H1 (cell line): ENCODE data around the gene PLEKHM1. TPM values are rescaled to one million over a fixed set of nuclear protein-coding genes. Genes with fewer than 3 reads are reported as not detected.

ENCODE experiments used
- CTCF ChIA-PET: fragments of 300-600 bp; sonication (Branson Sonifier 250); formaldehyde crosslinking; loops from one replicate; lab custom pipeline; 2021; ENCODE audit not compliant: partially characterized antibody; lab: Charles Lee
- POLR2A ChIA-PET: fragments of 300-600 bp; sonication (Branson Sonifier 250); formaldehyde crosslinking; loops from one replicate; lab custom pipeline; 2021; ENCODE audit warnings: inconsistent platforms; ENCODE audit not compliant: partially characterized antibody; lab: Charles Lee
- DNase-seq, 2 experiments: peaks; one replicate each; pipeline versions ENCODE4 v3.0.0 to v3.0.0-alpha.2; 2010 to 2022; ENCODE audit warnings: low spot score in 2 of 2, low read depth in 1 of 2, mixed read lengths in 1 of 2
- FAIRE-seq: peaks from 2 replicates; lab custom pipeline; 2011; peaks lifted over from hg19 to GRCh38; lab: Jason Lieb, UNC
- H2AFZ ChIP-seq: 2 replicates; pipeline ENCODE4 v1.8.1; 2012; ENCODE audit warnings: low read length, inconsistent platforms
- H2AK5ac ChIP-seq: 2 replicates; pipeline ENCODE4 v1.6.1; 2013; ENCODE audit warnings: low read depth, low read length
- H2BK120ac ChIP-seq: replicated peaks from 2 replicates; pipeline ENCODE3; 2013; ENCODE audit warnings: low read depth, low read length, inconsistent platforms
- H2BK12ac ChIP-seq: 2 replicates; pipeline ENCODE4 v1.6.1; 2013; ENCODE audit warnings: low read depth, low read length
- H2BK15ac ChIP-seq: 2 replicates; pipeline ENCODE4 v1.6.1; 2013; ENCODE audit warnings: low read length
- H2BK20ac ChIP-seq: 2 replicates; pipeline ENCODE4 v1.6.1; 2013; ENCODE audit warnings: low read length
- H2BK5ac ChIP-seq: 2 replicates; pipeline ENCODE4 v1.6.1; 2013; ENCODE audit warnings: low read depth, low read length
- H3K14ac ChIP-seq: 2 replicates; pipeline ENCODE4 v1.6.1; 2013; ENCODE audit warnings: inconsistent platforms; ENCODE audit not compliant: insufficient read length
- H3K18ac ChIP-seq: 2 replicates; pipeline ENCODE4 v1.6.1; 2013; ENCODE audit warnings: low read length; ENCODE audit errors: extremely low read depth
- H3K23ac ChIP-seq: 2 replicates; pipeline ENCODE4 v1.6.1; 2013; ENCODE audit warnings: inconsistent platforms; ENCODE audit not compliant: insufficient read length
- H3K23me2 ChIP-seq: 2 replicates; pipeline ENCODE4 v1.6.1; 2013; ENCODE audit warnings: low read depth, low read length
- H3K27ac ChIP-seq: 2 replicates; pipeline ENCODE4 v1.6.1; 2011; ENCODE audit warnings: low read depth, low read length, inconsistent platforms
- H3K27me3 ChIP-seq, 4 experiments: replicated peaks in 1 of 4; 1 replicate in 1 of 4; 2 replicates in 3 of 4; pipeline versions ENCODE4 v1.6.1 to v1.8.1; 2011 to 2013; ENCODE audit warnings: low read length in 3 of 4, mild to moderate bottlenecking in 3 of 4, inconsistent platforms in 2 of 4, mixed read lengths in 2 of 4, moderate library complexity in 1 of 4; ENCODE audit not compliant: control insufficient read depth in 3 of 4, insufficient read depth in 3 of 4; ENCODE audit errors: extremely low read depth in 1 of 4
- H3K36me3 ChIP-seq, 4 experiments: 2 replicates each; pipeline versions ENCODE4 v1.6.1 to v1.8.1; 2011 to 2013; ENCODE audit warnings: mild to moderate bottlenecking in 4 of 4, low read length in 3 of 4, moderate library complexity in 2 of 4, control low read depth in 1 of 4, inconsistent platforms in 1 of 4; ENCODE audit not compliant: insufficient read depth in 4 of 4, control insufficient read depth in 2 of 4
- H3K4ac ChIP-seq: replicated peaks from 2 replicates; pipeline ENCODE3; 2013; ENCODE audit warnings: low read length, low read depth, mixed read lengths, inconsistent platforms; ENCODE audit not compliant: insufficient read length
- H3K4me1 ChIP-seq, 4 experiments: replicated peaks in 1 of 4; 1 replicate in 1 of 4; 2 replicates in 3 of 4; pipeline versions ENCODE4 v1.6.1 to v1.8.1; 2011 to 2013; ENCODE audit warnings: low read length in 3 of 4, inconsistent platforms in 2 of 4, mixed read lengths in 1 of 4; ENCODE audit not compliant: insufficient read depth in 4 of 4, control insufficient read depth in 3 of 4
- H3K4me2 ChIP-seq, 2 experiments: 2 replicates each; pipeline versions ENCODE4 v1.6.1 to v1.8.1; 2011 to 2013; ENCODE audit warnings: low read depth in 2 of 2, low read length in 2 of 2, control low read depth in 1 of 2, inconsistent platforms in 1 of 2, mild to moderate bottlenecking in 1 of 2; ENCODE audit not compliant: insufficient read depth in 1 of 2
- H3K4me3 ChIP-seq, 4 experiments: fragments of 200-600, 300-600 bp in 1 of 4; sonication (generic), shearing (Covaris generic), sonication (Bioruptor Twin) in 1 of 4; 2 replicates each; pipeline versions ENCODE4 v1.5.1 to v1.8.1; 2011 to 2016; ENCODE audit warnings: low read length in 4 of 4, low read depth in 3 of 4, control low read depth in 2 of 4, inconsistent platforms in 2 of 4, mild to moderate bottlenecking in 2 of 4, mixed read lengths in 1 of 4, moderate library complexity in 1 of 4; ENCODE audit not compliant: insufficient read depth in 2 of 4; ENCODE audit errors: extremely low read depth in 1 of 4
- H3K56ac ChIP-seq: replicated peaks from 2 replicates; pipeline ENCODE3; 2013; ENCODE audit warnings: low read depth, mild to moderate bottlenecking, mixed read lengths, low read length, inconsistent platforms; ENCODE audit not compliant: insufficient read length
- H3K79me1 ChIP-seq: 2 replicates; pipeline ENCODE4 v1.6.1; 2013; ENCODE audit warnings: low read depth, low read length, control low read depth
- H3K79me2 ChIP-seq, 2 experiments: 2 replicates each; pipeline versions ENCODE4 v1.6.1 to v1.8.1; 2012 to 2013; ENCODE audit warnings: low read length in 2 of 2, mild to moderate bottlenecking in 2 of 2, inconsistent platforms in 1 of 2; ENCODE audit not compliant: insufficient read depth in 2 of 2, control insufficient read depth in 1 of 2
- H3K9ac ChIP-seq, 4 experiments: replicated peaks in 1 of 4; 1 replicate in 1 of 4; 2 replicates in 3 of 4; pipeline versions ENCODE4 v1.6.1 to v1.8.1; 2011 to 2013; ENCODE audit warnings: low read depth in 3 of 4, low read length in 3 of 4, control low read depth in 2 of 4, mild to moderate bottlenecking in 2 of 4, moderate library complexity in 2 of 4, inconsistent platforms in 1 of 4; ENCODE audit errors: extremely low read depth in 1 of 4
- H3K9me3 ChIP-seq, 2 experiments: 2 replicates each; pipeline versions ENCODE4 v1.6.1 to v1.8.1; 2012 to 2013; ENCODE audit warnings: mild to moderate bottlenecking in 2 of 2, moderate library complexity in 2 of 2, control low read depth in 1 of 2, inconsistent platforms in 1 of 2, low read depth in 1 of 2, low read length in 1 of 2, mixed read lengths in 1 of 2; ENCODE audit not compliant: insufficient read depth in 2 of 2
- H4K20me1 ChIP-seq, 2 experiments: replicated peaks in 1 of 2; 2 replicates each; pipeline versions ENCODE3 to v1.8.1; 2011 to 2013; ENCODE audit warnings: inconsistent platforms in 2 of 2, low read length in 2 of 2, mild to moderate bottlenecking in 1 of 2; ENCODE audit not compliant: insufficient read depth in 2 of 2, control insufficient read depth in 1 of 2
- H4K5ac ChIP-seq: 2 replicates; pipeline ENCODE4 v1.6.1; 2013; ENCODE audit warnings: low read length, low read depth, mixed read lengths, inconsistent platforms; ENCODE audit not compliant: insufficient read length
- H4K8ac ChIP-seq: 2 replicates; pipeline ENCODE4 v1.8.0; 2013; ENCODE audit warnings: mild to moderate bottlenecking, moderate library complexity, low read length, inconsistent platforms; ENCODE audit not compliant: insufficient read depth; ENCODE audit errors: extremely low read depth
- H4K91ac ChIP-seq: replicated peaks from 2 replicates; pipeline ENCODE3; 2013; ENCODE audit warnings: low read length, mixed read lengths, inconsistent platforms; ENCODE audit not compliant: insufficient read length
- WGBS, 2 experiments: shearing (Covaris generic) in 1 of 2; methylation state at CpG; one replicate each; pipeline versions ENCODE4 v1.1.6 to v1.1.7; 2013 to 2015; ENCODE audit warnings: low lambda C conversion rate in 2 of 2, mixed read lengths in 2 of 2, inconsistent platforms in 1 of 2, low coverage in 1 of 2, missing lambda C conversion rate in 1 of 2; ENCODE audit not compliant: insufficient replicate concordance in 2 of 2, insufficient coverage in 1 of 2, insufficient read length in 1 of 2; ENCODE audit errors: extremely low coverage in 1 of 2, missing lambda C conversion rate in 1 of 2; 5-methylcytosine and 5-hydroxymethylcytosine counted together
- polyA plus RNA-seq, 7 experiments: library from polyadenylated mRNA; depleted of rRNA in 3 of 7; stranded (reverse) in 5 of 7; unstranded in 2 of 7; fragments of >200 nt in 5 of 7; fragments of 200-250 nt in 2 of 7; gene quantifications; 1 replicate in 5 of 7; 2 replicates in 1 of 7; 4 replicates in 1 of 7; pipeline versions ENCODE4 v1.2.1 to v1.2.3, GENCODE V29; 2011 to 2013; ENCODE audit warnings: missing spikeins in 2 of 7, mixed read lengths in 2 of 7
- total RNA-seq: library from RNA; stranded (reverse); fragmentation: NEBNext Ultra II Directional; extraction: Animal tissue kit (Norgen Biotek cat#: 25700); gene quantifications from 2 replicates; pipeline ENCODE4 v1.2.1, GENCODE V29; 2021

Gene PLEKHM1
- total and polyA plus RNA-seq, 2 of the 8 experiments (the other 6 are each of a cell fraction or from before 2014, with no cell fraction given), result 7.6 to 17.9 TPM

- peaks cover 0 to 4% (median 0%) of the 10 kb centered on the region in 4 experiments; a peak in 1 of 8 replicates for H3K36me3 ChIP-seq
- H3K18ac ChIP-seq, result no peak overlapping the region
- H2BK15ac ChIP-seq, result peak overlapping the region; percentile 97
- WGBS, 2 experiments, result 83% methylated on average over 7 of the region's 7 CpGs; no CpG with 5 or more reads in 1 of the 2 experiments
- H3K4me3 ChIP-seq, result no peak overlapping the region
- CTCF ChIA-PET, result interaction anchor here (0.5 to 12.6 kb wide), 22 partner anchors 9 to 211 kb away, joined by 3 to 331 read pairs (median 5); no protein-coding TSS in a partner anchor
- no peak overlapping the region for H3K4ac ChIP-seq
- H4K91ac ChIP-seq, result no peak overlapping the region
- no peak overlapping the region for H3K9ac ChIP-seq
- H2AK5ac ChIP-seq, result peak overlapping the region; percentile 96; the same call in 1 of the 2 replicates
- H2BK120ac ChIP-seq, result peak overlapping the region; percentile 54
- POLR2A ChIA-PET, result interaction anchor here (0.9 to 4.9 kb wide), 8 partner anchors 13 to 278 kb away, joined by 3 to 25 read pairs (median 3); partner anchors contain the start of gene HEXIM1
- no peak overlapping the region for H2BK20ac ChIP-seq
- peaks cover 21% of the 10 kb centered on the region for H3K23me2 ChIP-seq
- peaks cover 0 to 5% of the 10 kb centered on the region in 2 experiments; a peak in 1 of 4 replicates for H3K79me2 ChIP-seq
- H3K4me1 ChIP-seq, result peaks cover 6 to 26% (median 18%) of the 10 kb centered on the region in 4 experiments
- no peak for DNase-seq
- H4K5ac ChIP-seq, result no peak overlapping the region
- H3K23ac ChIP-seq, result no peak overlapping the region
- H2BK12ac ChIP-seq, result 0 out of 2 replicates have a peak overlapping the region, but pooled peaks have one; percentile 84
- H4K20me1 ChIP-seq, result no peaks in the 10 kb centered on the region
- H2AFZ ChIP-seq, result no peak overlapping the region
- H3K79me1 ChIP-seq, result no peaks in the 10 kb centered on the region
- peaks cover 21 to 37% (median 32%) of the 10 kb centered on the region in 4 experiments for H3K27me3 ChIP-seq
- no peak overlapping the region; a peak in 1 of 4 replicates for H3K4me2 ChIP-seq
- H3K56ac ChIP-seq, result no peak overlapping the region
- FAIRE-seq, result no peak
- no peak overlapping the region; the same call in 1 of the 2 replicates for H4K8ac ChIP-seq
- H3K27ac ChIP-seq, result no peak overlapping the region
- H2BK5ac ChIP-seq, result no peak overlapping the region
- no peak overlapping the region for H3K14ac ChIP-seq
- no peaks in the 10 kb centered on the region for H3K9me3 ChIP-seq
Measured at GRCh38 chr17:45426561-45426960, 64.0 kb downstream of the PLEKHM1 start.
